Parathyroid adenoma (tissue), 2 donors: Measurements from ENCODE around the gene ERO1B.

Experiments used
- H2AFZ ChIP-seq: fragments of 300-600 bp; sonication (generic); one replicate; pipeline ENCODE4 v1.7.0; 2017; ENCODE audit warnings: antibody characterized with exemption, mild to moderate bottlenecking
- H3K27ac ChIP-seq: fragments of 300-600 bp; sonication (generic); one replicate; pipeline ENCODE4 v1.7.0; 2017
- H3K27me3 ChIP-seq: fragments of 300-600 bp; sonication (generic); one replicate; pipeline ENCODE4 v1.7.0; 2017; ENCODE audit warnings: low read length; ENCODE audit not compliant: control insufficient read depth, insufficient read depth
- H3K36me3 ChIP-seq: fragments of 300-600 bp; sonication (generic); one replicate; pipeline ENCODE4 v1.7.0; 2017; ENCODE audit warnings: low read length; ENCODE audit not compliant: control insufficient read depth, insufficient read depth
- H3K4me1 ChIP-seq: fragments of 300-600 bp; sonication (generic); one replicate; pipeline ENCODE4 v1.7.0; 2017; ENCODE audit warnings: control low read depth
- H3K4me2 ChIP-seq: fragments of 300-600 bp; sonication (generic); one replicate; pipeline ENCODE4 v1.7.0; 2017; ENCODE audit warnings: low read length
- H3K4me3 ChIP-seq: fragments of 300-600 bp; sonication (generic); one replicate; pipeline ENCODE4 v1.7.0; 2017; ENCODE audit warnings: low read depth, low read length
- H3K79me2 ChIP-seq: fragments of 300-600 bp; sonication (generic); one replicate; pipeline ENCODE4 v1.7.0; 2017; ENCODE audit warnings: control low read depth
- H3K9ac ChIP-seq: fragments of 300-600 bp; sonication (generic); one replicate; pipeline ENCODE4 v1.7.0; 2017; ENCODE audit warnings: mild to moderate bottlenecking
- H3K9me3 ChIP-seq: fragments of 300-600 bp; sonication (generic); one replicate; pipeline ENCODE4 v1.7.0; 2017; ENCODE audit warnings: low read length; ENCODE audit not compliant: control insufficient read depth
- CTCF ChIP-seq: fragments of 300-600 bp; sonication (generic); IDR thresholded peaks from one replicate; pipeline ENCODE4 v1.7.0; 2017; ENCODE audit warnings: antibody characterized with exemption, mild to moderate bottlenecking
- donor health status: primary hyperparathyroidism.

ERO1B gene

GRCh38 chr1:236301958-236302335, 20.2 kb upstream of the ERO1B start:
- Histone ChIP-seq H3K9ac (no peak overlapping the region), H3K36me3 (no peaks in the 10 kb centered on the region), H3K9me3 (no peaks in the 10 kb centered on the region), H2AFZ (no peak overlapping the region), H3K27me3 (no peaks in the 10 kb centered on the region), H3K4me2 (no peak overlapping the region), H3K4me1 (no peaks in the 10 kb centered on the region), H3K4me3 (no peak overlapping the region), H3K79me2 (no peaks in the 10 kb centered on the region), H3K27ac (no peak overlapping the region)
- TF ChIP-seq CTCF = no peak

DNA sequence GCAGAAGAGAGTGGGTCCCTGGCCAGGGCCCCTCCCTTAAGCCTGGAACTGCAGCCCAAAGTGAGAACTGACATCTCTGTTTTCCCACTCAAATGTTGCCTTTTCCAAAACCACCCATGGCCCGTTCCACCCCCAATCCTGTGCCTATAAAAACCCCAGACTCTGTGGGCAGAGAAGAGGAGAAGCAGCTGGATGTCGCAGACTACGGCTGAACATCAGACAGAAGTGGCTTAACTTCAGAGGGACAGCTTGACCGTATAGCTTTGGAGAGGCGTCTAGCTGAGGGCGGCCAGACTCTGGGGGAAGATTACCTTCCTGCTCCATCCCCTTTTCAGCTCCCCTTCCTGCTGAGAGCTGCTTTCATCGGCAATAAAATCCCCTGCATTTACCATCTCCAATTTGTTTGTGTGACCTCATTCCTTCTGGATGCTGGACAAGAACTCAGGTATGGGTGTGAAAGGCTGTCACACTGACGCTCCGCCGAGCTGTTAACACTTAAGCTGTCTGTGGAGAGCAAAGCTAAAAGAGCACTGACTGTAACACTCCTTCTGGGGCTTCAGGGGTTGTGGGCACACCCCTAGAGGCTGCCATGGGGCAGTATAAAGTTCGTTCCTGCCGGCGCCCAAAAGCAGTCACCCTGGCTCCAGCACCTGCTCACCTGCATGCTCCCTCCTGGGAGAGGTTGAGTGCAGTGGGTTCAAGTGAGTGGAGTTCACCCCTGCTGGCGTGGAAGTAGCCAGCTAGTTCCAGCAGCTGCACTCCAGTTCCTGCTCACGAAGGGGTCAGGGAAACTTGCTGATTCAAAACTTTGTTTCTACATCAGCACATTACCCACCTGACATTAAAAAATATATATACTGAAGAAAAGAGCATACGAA, 19.6 kb upstream of the ERO1B start:
- Histone ChIP-seq H3K4me2 (no peak overlapping the region), H2AFZ (no peak overlapping the region), H3K27ac (no peak overlapping the region), H3K36me3 (no peaks in the 10 kb centered on the region), H3K4me3 (no peak overlapping the region), H3K4me1 (no peaks in the 10 kb centered on the region), H3K79me2 (no peaks in the 10 kb centered on the region), H3K27me3 (no peaks in the 10 kb centered on the region), H3K9ac (no peak overlapping the region), H3K9me3 (no peaks in the 10 kb centered on the region)
- no peak for TF ChIP-seq CTCF

GRCh38 chr1:236297161-236297560, 15.4 kb upstream of the ERO1B start:
- no peak overlapping the region for H3K4me2 ChIP-seq
- H3K79me2 ChIP-seq = no peaks in the 10 kb centered on the region
- no peak overlapping the region for H3K4me3 ChIP-seq
- no peak overlapping the region for H2AFZ ChIP-seq
- no peaks in the 10 kb centered on the region for H3K4me1 ChIP-seq
- no peak overlapping the region for H3K27ac ChIP-seq
- no peak overlapping the region for H3K9ac ChIP-seq
- no peak for TF ChIP-seq CTCF
- H3K36me3 ChIP-seq = no peaks in the 10 kb centered on the region
- H3K9me3 ChIP-seq = no peaks in the 10 kb centered on the region
- H3K27me3 ChIP-seq = no peaks in the 10 kb centered on the region

- Histone ChIP-seq H3K36me3 (no peaks in the 10 kb centered on the region), H3K27ac (no peak overlapping the region), H3K4me1 (no peaks in the 10 kb centered on the region), H3K4me2 (no peak overlapping the region), H3K9ac (no peak overlapping the region), H3K4me3 (no peak overlapping the region), H3K9me3 (no peaks in the 10 kb centered on the region), H3K27me3 (no peaks in the 10 kb centered on the region), H3K79me2 (no peaks in the 10 kb centered on the region), H2AFZ (no peak overlapping the region)
- TF ChIP-seq CTCF = no peak
Measured at GRCh38 chr1:236292425-236292824, 10.7 kb upstream of the ERO1B start.
